Measurements from ENCODE around the gene HOXC6. TPM values are rescaled to one million over a fixed set of nuclear protein-coding genes. Genes with fewer than 3 reads are reported as not detected.

The HOXC6 gene
- total and polyA plus RNA-seq, 9 of the 15 experiments (the other 6 are each of a cell fraction or from before 2014, with no cell fraction given) = 0.06 to 4.0 (median 1.4) TPM

GRCh38 chr12:53994264-53995001 lies 33.8 kb upstream of the HOXC6 start (continued):
- TF ChIP-seq ZBTB11 (CRISPR knock-in tag; IDR thresholded peaks at IDR 0.05) = no peak
- TF ChIP-seq E2F6 (IDR thresholded peaks at IDR 0.05; ENCODE audit: borderline replicate concordance in 1 of 2, extremely low read depth in 1 of 2, insufficient read depth in 1 of 2, insufficient read length in 1 of 2, low read depth in 1 of 2, low read length in 1 of 2, poor library complexity in 1 of 2, severe bottlenecking in 1 of 2) = peak; percentile 5 to 82
- TF ChIP-seq ZNF282 (CRISPR knock-in tag; IDR thresholded peaks at IDR 0.05) = no peak
- no peak for TF ChIP-seq DIDO1 (tag; IDR thresholded peaks at IDR 0.05; ENCODE audit: low read depth)
- no peak for TF ChIP-seq ZNF76 (CRISPR knock-in tag; IDR thresholded peaks at IDR 0.05; ENCODE audit: borderline replicate concordance)
- no peak for TF ChIP-seq ZNF644 (tag; IDR thresholded peaks at IDR 0.05; ENCODE audit: low read depth)
- TF ChIP-seq POLR3A (IDR thresholded peaks at IDR 0.05; ENCODE audit: borderline replicate concordance, extremely low read depth, insufficient read depth, insufficient read length) = no peak
- TF ChIP-seq ZNF507 (tag; conservative IDR thresholded peaks at IDR 0.05) = no peak
- no peak for TF ChIP-seq ATF3 (IDR thresholded peaks at IDR 0.05)
- TF ChIP-seq ATF3 (CRISPR knock-in tag; conservative IDR thresholded peaks at IDR 0.05) = no peak
- TF ChIP-seq, protein P1, sequence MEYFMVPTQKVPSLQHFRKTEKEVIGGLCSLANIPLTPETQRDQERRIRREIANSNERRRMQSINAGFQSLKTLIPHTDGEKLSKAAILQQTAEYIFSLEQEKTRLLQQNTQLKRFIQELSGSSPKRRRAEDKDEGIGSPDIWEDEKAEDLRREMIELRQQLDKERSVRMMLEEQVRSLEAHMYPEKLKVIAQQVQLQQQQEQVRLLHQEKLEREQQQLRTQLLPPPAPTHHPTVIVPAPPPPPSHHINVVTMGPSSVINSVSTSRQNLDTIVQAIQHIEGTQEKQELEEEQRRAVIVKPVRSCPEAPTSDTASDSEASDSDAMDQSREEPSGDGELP (CRISPR knock-in tag; IDR thresholded peaks at IDR 0.05; ENCODE audit: borderline replicate concordance) = no peak
- TF ChIP-seq TCF7 (IDR thresholded peaks at IDR 0.05; ENCODE audit: borderline replicate concordance) = no peak
- no peak for TF ChIP-seq CREB3 (tag; conservative IDR thresholded peaks at IDR 0.05; ENCODE audit: low read depth)
- TF ChIP-seq NFXL1 (CRISPR knock-in tag; IDR thresholded peaks at IDR 0.05) = no peak
- no peak for TF ChIP-seq DNMT1 (IDR thresholded peaks at IDR 0.05)
- 0 out of 2 replicates have a peak, but pooled peaks have one; percentile 23 for TF ChIP-seq SAFB (IDR thresholded peaks at IDR 0.05; ENCODE audit: borderline replicate concordance, low read depth, low read length)
- TF ChIP-seq YBX1 (IDR thresholded peaks at IDR 0.05) = no peak
- TF ChIP-seq GTF2E2 (tag; IDR thresholded peaks at IDR 0.05) = no peak
